HG03095 (cell line): ENCODE results near the gene ACKR3.

Experiments used
- ATAC-seq: cut with Tn5 transposase; IDR thresholded peaks from one replicate; pipeline ENCODE4 v1.9.1; 2021; ENCODE audit warnings: moderate library complexity; ENCODE audit not compliant: unreplicated experiment

The ACKR3 gene

DNA sequence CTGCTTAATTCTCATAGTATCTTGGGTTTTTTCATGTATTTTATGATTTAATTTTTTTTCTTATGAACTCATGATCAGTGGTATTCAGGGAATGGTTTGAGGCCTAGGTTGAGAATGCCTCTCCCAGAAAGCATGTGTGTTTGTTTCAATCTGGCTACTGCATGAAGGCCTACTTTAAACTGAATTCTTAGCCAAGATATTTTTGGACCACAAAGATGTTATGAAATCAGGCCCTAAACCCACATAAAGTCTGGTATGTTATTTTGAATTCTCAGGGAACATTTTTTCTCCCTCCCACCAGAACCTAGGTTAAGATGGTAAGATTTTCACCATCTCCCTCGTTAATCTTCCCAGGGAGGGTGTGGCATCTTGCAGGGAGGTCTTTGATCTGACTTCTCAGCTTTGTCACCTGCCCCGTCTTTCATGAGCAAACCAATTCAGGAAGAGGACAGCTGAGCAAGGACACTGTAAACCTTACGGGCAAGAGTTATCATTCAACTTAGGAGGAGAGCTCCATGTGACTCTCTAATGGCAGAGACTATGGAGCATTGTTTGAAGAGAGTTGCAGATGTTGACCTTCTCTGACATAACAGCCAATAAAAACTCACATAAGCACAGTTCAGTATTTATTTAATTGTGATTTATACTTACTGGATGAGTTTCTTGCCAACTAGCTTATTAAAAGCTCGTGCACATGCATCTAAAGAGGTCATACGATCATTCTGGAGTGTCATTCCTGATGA lies 21.3 kb upstream of the ACKR3 start:
- ATAC-seq: no peak

GRCh38 chr2:236549165-236549564 lies 20.5 kb upstream of the ACKR3 start:
- ATAC-seq: no peak

GRCh38 chr2:236550290-236550689 lies 19.3 kb upstream of the ACKR3 start:
- no peak for ATAC-seq

- peak; percentile 44 for ATAC-seq
Measured at GRCh38 chr2:236550701-236551465, 18.7 kb upstream of the ACKR3 start.

- no peak for ATAC-seq
Measured at GRCh38 chr2:236551471-236552211, 18.0 kb upstream of the ACKR3 start.

GRCh38 chr2:236552212-236552542 lies 17.4 kb upstream of the ACKR3 start:
- ATAC-seq: no peak

GRCh38 chr2:236552581-236553363 lies 16.9 kb upstream of the ACKR3 start:
- ATAC-seq: no peak

DNA sequence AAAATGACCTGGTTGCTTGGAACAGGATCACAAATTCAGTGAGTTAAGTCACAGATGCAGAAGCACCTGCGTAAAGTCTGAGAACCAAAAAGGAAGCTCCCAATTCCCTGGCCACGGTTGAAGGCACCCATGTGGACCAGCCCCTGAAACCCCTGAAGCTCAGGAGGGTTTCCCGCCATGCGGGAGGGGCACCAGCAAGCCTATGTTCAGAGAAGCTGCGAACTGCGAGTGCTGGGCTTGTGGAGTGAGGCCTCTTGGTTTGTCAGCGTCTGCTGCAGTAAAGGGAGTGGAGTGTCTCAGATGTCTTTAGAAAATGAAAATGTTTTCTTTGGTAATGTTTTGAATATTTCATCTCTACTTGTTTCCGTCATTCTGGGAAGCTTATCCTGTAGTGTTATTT lies 16.1 kb upstream of the ACKR3 start:
- no peak for ATAC-seq

GRCh38 chr2:236554629-236555282 lies 14.9 kb upstream of the ACKR3 start:
- ATAC-seq: no peak

DNA sequence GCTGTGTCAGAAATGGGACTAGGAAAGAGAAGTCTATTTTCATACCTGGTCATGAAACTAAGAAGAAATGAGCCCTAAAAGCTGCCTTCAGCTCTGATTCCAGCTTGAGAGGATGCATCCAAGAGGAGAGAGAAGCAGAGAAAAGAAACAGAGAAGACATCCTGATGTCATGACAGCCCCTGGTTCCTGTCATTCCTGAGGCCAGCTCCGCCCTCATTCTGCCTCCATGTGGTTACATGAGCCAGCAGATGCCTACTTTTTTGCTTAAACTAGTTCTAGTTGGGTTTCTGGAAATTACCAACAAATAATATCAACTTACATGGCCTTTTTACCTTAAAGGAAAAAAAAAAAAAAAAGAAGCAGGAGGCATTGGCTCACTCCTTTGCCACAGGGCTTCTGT lies 14.1 kb upstream of the ACKR3 start:
- ATAC-seq: no peak

GRCh38 chr2:236557306-236558030 lies 12.2 kb upstream of the ACKR3 start:
- no peak for ATAC-seq

GRCh38 chr2:236558036-236558435 lies 11.6 kb upstream of the ACKR3 start:
- ATAC-seq: no peak

DNA sequence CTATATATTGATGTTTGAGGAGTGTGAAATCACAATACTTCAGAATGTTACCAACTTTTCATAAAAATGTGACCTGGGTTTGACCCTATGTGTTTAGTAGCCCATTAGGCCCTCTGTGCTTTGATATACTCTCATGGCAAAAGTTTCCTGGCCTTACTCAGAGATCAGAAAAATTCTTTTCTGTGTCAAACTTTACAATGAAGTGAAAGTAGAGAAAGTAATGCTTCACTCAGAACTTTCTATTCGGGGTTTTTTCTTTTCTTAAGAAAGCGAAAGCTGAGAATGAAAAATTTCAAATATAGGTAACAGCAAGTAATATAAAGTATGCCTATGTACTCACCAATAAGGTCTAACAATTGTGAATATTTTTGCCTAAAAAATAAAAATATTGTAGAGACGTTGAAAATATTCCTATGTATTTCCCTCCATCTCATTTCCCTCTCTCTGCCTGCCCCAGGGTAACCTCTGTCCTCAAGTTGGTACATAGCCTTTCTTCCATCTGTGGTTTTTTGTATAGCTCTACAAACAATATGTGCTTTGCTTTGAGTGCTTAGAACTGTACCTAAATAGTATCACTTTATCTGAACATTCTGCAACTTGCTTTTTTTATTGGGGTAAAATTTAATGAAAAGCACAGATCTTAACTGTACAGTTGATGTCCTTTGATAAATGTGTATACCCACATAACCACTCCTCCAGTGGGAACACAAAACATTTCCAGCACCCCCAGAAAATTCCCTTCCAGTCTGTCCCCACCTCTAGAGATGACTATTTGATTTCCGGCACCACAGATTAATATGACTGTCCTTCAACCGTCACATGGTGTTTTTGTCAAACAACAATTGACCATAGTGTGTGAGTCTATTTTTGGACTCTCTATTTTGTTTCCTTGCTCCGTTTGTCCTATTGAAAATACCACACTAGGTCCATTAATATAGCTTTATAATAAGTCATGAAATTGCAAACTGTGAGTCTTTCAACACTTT lies 10.3 kb upstream of the ACKR3 start:
- no peak for ATAC-seq

- ATAC-seq: no peak
Measured at GRCh38 chr2:236561874-236562273, 7.8 kb upstream of the ACKR3 start.

DNA sequence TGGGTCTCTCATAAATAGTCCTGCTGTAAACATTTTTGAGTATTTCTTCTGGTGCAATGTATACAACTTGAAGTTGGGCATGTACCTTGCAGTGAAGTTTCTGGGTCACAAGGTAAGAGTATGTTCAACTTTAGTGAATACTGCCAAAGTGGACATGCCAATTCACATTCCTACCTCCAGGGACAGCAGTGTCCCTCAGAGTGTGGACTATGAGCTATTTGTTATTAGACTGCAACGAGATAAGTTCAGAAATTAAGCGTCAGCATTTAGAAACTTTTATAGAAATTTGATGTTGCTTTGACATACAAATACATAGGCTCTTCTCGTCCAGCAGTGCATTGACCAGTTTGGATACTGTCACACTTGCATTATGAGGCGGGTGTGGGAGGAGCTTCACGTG lies 7.2 kb upstream of the ACKR3 start:
- no peak for ATAC-seq

GRCh38 chr2:236563953-236564352 lies 5.7 kb upstream of the ACKR3 start:
- no peak for ATAC-seq

GRCh38 chr2:236565212-236565611 lies 4.4 kb upstream of the ACKR3 start:
- ATAC-seq: no peak

- ATAC-seq: no peak
Measured at GRCh38 chr2:236565879-236566402, 3.7 kb upstream of the ACKR3 start.

- no peak for ATAC-seq
Measured at GRCh38 chr2:236566596-236566995, 3.0 kb upstream of the ACKR3 start.
